Fibroblast of skin of right quadriceps (primary cell): ENCODE measurements around the gene EPN2.

Experiments used
- DNase-seq: peaks from one replicate; pipeline ENCODE4 v3.0.0-alpha.2; 2013

The EPN2 gene

DNA sequence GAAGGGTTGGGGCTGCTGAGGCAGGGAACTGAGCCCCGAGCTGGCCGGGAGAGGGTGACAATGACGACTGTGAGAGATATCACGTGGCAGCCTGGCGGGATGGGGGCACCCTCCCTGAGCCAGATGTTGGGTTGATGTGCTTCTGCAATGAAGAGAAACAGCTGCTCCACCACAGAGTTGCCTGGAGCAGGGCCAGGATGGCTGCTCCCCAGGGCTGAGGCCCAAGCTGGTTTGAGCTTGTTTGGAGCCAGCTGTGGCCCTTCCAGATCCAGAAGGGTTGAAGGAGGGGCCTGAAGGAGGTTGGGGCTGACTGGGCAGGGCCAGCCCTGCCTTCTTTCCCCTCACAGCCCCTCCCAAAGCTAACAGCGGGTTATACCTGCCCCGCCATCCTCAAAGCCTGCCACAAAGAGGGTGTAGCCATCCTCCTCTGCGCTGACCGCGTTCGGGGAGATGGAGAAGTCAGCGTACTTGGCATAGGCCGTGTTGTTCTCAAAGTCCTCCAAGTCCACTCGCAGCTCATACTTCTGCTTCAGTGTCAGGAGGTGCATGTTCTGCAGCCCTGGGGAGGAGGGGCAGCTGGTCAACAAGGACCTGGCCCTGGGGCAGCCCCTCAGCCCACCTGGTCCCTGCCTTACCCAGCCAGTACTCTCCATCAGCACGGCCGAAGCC lies 147.7 kb downstream of the EPN2 start:
- DNase-seq: peak; percentile 91

DNA sequence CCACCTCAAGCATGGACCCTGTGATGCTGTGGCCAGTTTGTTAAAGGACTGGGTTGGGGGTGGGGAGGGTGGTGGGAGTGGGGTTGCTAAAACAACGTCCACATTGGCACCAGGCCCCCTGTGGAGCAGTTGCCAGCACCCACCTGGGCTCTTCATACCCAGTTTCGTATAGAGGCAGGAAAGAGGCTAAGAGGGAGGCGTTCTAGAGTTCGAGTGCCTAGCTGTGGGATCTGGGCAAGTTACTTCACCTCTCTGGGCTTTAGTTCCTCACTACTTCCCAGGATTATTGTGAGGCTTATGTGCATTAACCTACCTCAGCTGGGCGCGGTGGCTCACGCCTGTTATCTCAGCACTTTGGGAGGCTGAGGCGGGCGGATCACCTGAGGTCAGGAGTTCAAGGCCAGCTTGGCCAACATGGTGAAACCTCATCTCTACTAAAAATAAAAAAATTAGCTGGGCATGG lies 148.4 kb downstream of the EPN2 start:
- DNase-seq: no peak
